NCI-H2227 treated with DMSO at 0.1 percent for 48 hours (cell line): Measurements from ENCODE around the gene CCDC152.
"Not testable (repeated sequence)": the region's sequence is repeated elsewhere in the genome, so short reads cannot be mapped to it uniquely, and the experiment has no call there.

Experiments
- DNase-seq: peaks from one replicate; lab custom pipeline; 2025; lab: John Stamatoyannopoulos, UW

The CCDC152 gene

DNA sequence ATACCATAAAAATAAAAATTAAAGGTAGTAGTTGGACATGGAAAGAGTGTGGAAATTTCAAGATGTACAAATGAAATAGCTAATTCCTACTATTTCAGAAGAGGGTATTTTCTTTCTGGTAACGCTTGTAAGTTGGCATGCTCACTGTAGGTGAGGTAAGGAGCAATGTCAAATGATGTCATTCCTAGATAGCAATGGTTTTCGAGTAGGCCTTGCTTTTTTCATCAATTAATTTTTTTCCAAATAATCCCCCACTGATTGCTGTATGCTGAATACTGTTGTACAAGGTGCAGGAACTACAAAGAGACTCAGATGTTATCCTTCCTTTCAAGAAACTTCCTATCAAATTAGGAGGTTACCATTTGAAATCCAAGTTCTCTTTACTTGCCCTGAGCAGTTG lies 56.0 kb downstream of the CCDC152 start:
- DNase-seq: no peak

DNA sequence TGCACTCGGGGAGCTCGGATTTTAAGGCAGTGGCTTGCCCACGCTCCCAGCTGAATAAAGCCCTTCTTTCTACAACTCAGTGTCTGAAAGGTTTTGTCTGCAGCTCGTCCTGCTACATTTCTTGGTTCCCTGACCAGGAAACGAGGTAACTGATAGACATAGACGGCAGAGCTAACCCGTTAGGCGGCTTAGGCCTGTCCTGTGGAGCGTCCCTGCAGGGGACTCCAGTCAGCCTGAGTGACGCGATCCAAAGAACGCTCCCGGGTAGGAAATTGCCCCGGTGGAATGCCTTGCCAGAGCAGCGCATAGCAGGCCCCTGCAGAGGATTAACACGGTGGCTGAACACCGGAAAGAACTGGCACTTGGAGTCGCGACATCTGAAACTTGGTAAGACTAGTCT lies 56.9 kb downstream of the CCDC152 start:
- DNase-seq: no peak

DNA sequence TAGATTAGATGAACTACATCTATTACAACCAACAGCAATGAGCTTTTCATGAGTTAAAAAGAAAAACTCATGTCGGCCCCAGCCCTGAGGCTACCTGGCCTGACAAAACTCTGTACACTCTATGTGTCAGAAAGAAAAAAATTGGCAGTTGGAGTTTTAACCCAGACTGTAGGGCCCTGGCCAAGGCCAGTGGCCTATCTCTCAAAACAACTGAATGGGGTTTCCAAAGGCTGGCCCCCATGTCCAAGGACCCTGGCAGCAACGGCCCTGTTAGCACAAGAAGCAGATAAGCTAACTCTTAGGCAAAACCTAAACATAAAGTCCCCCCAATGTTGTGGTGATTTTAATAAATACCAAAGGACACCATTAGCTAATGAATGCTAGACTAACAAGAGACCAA lies 59.9 kb downstream of the CCDC152 start:
- not testable (repeated sequence) for DNase-seq

DNA sequence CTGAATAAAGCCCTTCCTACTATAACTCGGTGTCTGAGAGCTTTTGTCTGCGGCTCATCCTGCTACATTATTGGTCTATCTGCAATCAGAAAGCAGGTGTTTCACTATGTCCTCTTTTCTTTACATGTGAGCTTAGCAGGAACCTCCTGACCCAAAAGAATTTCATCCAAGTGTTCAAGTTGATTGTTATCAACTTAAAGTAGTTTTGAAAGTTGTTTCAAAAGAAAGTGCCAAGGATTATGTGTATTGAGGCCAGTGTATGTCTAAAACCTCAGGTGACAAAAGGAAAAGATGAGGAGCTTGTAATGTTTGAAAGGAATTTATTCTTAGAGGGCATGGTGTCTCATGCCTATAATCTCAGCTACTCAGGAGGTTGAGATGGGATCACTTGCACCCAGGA lies 63.1 kb downstream of the CCDC152 start:
- DNase-seq: no peak

DNA sequence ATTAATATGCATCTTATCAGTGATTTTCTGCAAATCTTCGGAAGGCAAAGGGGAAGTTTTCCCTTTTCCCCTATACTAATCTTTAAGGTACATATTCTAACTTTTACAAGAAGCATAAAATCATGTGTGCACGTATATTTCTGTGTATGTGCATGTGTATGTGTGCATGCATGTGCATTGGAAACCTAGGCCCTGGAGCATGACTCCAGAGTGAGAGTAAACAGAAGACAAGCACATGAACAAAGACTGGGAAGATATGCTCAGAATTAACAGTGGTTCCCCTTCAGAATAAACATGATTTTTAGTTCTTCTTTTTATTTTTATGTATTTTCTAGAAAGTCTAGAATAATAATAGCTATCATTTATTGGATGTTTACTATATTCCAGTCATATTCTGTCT lies 65.9 kb downstream of the CCDC152 start:
- DNase-seq: no peak

DNA sequence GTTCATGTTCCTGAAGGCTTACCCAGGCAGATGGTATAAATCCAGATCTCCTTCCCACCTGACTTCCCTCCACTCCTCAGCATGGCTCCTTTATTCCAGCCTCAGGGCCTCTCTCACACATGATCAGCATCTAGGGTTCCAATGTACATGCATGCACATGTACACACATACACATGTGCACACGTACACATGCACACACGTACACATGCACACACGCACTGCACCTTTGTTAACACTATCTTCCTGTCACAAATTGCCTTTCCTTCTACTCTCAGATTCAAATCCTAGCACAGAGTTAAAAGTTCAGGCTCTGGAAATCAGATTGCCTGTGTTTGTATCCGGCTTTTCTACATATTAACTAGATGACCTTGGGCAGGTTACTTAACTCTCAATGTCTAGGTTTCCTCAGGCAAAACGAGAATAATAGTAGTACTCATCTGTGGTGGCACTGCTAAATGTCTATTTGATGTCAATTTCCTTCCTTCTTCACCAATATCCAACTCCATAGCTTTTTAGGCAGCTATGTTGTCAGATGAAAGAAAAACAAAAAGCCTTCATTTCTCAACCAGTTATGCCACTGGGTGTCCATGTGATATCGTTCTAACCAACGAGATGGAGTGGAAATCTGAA lies 67.8 kb downstream of the CCDC152 start:
- DNase-seq: no peak

DNA sequence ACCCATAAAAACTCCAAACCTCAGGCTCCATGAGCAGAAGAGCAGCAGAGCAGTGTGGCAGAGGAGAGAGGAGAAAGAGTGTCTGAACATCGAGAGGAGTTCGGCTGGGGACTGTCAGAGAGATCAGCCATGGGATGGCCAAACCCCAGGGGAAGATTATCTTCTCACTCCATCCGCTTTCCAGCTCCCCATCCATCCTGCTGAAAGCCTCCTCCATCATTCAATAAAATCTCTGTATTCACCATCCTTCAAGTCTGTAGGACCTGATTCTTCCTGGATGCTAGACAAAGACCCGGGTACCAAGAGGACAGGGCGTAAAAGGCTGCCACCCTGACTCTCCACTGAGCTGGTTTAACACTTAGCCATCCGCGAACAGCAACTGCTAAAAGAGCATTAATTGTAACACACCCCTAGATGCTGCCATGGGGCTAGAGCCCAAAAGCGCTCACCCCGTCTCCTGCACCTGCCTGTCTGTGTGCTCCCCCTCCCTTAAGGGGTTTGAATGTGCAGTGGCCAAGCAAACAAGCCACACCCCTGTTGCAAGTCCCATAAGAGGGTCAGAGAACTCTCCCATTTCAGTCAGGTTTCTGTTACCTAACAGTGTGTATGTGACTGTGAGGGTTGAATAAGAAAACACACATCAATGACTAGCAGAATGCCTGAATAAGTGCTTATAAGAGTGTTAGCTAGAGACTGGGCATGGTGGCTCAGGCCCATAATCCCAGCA lies 69.0 kb downstream of the CCDC152 start:
- DNase-seq: no peak

DNA sequence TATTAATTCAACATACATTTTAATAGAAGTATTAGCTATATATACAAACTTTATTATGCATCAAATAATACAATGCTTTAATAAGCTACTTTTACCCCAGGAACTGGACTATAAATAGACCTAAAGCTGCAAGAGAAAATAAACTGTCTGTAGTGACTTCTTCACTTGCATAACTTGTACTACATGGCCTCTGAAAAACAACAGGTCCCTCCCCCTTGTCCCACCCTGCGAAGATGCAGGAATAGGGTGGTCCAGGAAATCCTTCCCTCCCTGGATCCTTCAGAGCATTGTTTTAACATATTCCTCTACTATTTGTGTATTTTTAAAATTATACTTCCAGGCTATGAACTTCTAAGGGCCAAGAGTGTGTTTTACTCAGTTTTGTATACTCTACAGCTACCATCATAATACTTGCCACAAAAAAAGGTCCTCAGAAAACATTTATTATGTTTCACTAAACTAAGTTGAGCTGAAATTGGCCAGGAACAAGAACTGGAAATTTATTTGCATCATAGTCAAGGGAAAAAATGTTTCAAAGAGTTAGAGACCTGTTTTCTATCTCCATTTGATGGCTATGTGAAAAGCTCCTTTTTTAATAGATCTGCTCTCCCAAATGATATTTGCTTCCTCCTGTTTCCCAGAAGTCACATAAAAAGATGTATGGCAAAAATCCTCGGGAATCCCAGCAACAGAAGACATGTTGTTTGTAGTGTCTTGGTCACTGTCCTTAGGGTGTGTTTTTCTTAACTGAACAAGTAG lies 70.3 kb downstream of the CCDC152 start:
- no peak for DNase-seq

DNA sequence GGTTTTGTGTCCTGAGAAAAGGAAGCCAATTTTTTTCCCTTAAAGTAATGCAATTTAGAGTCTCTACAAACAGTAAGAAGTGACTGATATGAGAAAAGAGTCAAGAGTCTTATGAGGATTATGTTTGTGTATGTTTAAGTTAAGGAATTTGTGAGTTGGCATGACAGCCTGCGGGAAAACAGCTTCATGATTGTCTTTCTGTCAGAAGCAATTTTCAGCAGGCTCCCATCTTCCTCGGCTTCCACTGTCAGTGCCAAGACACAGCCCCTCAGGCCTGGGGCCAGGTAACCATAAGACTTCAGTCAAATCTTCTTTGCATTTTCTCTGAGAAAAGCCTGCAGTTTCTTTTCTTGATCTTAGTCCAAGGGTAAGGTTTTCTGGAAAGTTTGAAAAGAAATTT lies 72.1 kb downstream of the CCDC152 start:
- no peak for DNase-seq

DNA sequence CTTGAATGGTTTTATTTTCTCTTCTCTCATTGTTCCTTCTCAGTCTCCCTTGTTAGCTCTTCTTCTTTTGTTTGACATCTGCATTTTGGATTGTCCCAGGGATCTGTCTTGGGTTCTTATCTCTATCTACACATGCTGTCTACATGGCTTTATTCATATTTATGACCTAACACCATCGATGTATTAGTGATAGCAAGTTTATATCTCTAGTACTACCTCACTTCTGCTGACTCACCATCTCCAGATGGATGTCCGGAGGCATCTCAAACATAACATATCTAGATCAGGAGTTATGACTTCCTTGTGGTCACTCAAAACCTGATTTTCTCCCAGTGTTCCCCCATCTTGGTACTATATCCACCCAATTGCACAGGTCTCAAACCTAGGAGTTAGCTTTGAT lies 74.3 kb downstream of the CCDC152 start:
- no peak for DNase-seq

DNA sequence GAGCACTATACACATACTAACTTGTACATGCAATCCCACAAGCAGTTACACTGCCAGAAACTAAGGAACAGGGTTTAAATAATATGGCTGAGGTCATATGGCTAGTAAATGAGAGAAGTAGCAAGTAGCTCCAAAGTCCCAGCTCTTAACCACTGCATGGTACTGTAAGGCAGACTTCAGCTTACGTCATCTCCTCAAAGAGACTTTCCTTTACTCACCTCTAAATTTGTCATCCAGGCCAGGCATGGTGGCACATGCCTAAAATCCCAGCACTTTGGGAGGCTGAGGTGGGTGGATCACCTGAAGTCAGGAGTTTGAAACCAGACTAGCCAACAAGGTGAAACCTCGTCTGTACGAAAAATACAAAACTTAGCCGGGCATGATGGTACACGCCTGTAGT lies 75.4 kb downstream of the CCDC152 start:
- no peak for DNase-seq

DNA sequence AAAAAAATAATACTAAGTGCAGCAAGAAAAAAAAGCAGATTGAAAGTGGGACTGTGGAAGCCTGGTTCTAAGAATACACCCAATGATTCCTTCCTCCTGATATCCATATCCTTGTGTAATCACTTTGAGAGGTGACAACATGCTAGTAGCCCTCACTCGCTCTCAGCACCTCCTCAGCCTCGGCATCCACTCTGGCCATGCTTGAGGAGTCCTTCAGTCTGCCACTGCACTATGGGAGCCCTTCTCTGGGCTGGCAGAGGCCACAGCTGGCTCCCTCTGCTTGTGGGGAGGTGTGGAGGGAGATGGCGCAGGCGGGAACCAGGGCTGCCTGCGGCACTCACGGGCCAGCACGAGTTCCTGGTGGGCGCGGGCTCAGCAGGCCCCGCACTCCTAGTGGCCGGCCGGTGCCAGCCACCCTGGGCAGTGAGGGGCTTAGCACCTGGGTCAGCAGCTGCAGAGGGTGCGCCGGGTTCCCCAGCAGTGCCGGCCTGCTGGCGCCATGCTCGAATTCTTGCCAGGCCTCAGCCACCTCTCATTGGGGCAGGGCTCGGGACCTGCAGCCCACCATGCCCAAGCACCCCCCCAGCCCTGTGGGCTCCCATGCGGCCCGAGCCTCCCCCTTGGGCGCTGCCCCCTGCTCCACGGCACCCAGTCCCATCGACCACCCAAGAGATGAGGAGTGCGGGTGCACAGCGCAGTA lies 79.6 kb downstream of the CCDC152 start:
- DNase-seq: no peak

DNA sequence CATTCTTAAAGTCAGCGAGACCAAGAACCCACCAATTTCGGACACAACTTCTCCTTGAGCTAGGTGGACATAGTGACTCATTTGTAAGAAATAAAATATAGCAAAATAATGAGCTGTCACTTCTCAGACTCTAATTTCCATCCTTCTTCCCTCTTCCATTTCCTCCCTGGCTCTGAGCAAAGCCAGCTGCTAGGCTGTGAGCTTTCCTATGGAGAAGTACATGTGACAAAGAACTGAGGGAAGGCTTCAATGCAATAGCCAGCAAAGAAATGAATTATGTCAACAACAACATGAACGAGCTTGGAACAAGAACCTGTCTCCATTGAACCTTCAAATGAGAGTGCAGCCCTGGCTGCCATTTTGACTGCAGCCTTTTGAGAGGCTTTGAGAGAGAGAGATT lies 81.0 kb downstream of the CCDC152 start:
- no peak for DNase-seq

DNA sequence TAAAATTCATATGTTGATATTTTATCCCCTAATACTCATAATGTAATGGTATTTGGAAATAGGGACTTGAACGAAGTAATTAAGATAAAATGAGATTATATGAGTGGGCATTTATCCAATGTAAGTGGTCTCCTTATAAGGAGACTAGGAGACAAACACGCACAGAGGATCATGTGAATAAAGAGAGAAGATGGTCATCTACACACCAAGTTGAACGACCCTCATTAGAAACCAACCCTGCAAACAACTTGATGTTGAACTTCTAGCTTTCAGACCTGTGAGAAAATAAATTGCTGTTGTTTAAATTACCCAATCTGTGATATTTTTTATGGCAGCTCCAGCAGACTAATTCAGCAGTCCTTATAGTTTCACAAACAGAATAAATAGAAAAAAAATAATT lies 82.6 kb downstream of the CCDC152 start:
- DNase-seq: no peak

DNA sequence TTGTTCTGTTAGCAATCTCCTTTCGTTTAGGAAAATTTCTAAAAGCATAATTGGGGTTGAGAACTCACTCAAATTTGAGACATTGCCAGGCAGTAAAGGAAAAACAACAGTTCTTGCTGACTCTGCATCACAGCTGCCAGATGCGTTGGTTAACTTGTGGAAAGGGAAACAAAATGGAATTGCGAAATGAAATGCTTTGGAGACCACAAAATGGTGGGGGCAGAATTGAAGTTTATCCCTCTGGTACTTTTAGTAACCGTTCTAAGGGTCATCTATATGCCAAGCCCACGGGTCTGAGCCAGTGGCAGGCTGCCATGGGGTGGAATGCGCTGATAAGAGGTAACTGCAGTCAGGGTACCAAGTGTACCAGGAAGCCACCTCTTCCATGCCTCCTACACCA lies 83.7 kb downstream of the CCDC152 start:
- DNase-seq: no peak

DNA sequence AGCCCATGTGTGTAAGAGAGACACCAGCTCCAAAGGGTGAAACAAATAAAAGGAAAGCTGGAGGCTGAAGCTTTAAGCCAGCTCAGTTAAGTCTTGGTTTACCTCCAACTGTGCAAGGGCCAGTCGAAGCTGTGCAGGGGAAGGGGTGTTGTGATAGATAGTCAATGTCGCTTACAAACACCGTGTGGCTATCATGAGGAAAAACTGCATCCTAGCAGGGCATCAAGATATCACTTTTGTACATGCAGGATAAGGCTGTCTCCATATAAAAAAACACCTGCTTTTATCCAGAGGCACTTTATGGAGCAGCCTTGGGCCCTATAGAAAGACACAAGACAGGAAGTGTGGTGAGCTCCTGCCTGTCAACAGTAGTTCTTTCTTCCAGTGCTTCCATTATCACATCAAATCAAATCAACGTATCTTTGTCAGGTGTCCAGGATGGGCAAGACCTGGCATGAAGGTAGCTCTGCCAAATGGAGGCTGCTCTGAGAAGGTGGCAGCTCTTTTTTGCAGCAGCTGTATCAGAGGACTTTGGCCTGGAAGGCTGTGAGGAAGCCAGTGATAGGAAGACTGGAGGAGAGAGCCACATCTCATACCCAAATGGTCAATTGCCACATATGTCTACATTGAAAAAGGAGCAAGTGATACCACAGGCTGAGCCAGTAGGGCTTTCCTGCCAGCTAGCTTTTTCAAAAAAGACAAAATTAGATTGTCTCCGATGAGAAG lies 84.4 kb downstream of the CCDC152 start:
- no peak for DNase-seq

DNA sequence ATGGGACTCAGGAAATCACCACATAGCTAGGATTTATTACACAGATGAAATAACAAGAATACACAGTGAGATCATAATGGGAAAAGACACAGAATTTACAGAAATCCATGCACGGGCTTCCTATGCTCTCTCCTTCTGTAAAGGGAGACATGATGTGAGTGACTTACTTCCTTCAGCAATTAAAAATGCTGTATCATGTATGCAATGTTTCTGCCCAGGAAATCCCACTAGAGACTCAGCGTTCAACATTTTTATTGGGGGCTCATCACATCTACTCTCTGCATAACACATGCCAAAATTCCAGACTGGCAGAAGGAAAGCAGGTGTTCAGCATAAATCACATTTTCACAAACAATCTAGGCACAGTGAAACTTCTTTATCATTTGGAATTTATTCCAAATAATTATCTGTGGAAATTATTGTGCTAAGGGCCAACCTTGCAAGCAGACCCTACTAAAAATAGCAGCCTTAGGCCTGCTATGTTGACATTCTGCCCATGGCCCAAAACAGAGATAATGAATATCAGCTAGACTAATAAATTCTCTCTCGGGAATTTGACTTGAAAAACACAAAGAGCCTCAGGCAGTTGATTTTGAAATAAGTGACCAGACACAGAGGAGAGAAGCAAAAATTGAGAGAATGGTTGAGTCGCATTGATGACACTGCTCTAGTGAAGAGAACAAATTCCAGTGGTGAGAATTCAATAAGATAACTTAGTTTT lies 86.5 kb downstream of the CCDC152 start:
- no peak for DNase-seq

DNA sequence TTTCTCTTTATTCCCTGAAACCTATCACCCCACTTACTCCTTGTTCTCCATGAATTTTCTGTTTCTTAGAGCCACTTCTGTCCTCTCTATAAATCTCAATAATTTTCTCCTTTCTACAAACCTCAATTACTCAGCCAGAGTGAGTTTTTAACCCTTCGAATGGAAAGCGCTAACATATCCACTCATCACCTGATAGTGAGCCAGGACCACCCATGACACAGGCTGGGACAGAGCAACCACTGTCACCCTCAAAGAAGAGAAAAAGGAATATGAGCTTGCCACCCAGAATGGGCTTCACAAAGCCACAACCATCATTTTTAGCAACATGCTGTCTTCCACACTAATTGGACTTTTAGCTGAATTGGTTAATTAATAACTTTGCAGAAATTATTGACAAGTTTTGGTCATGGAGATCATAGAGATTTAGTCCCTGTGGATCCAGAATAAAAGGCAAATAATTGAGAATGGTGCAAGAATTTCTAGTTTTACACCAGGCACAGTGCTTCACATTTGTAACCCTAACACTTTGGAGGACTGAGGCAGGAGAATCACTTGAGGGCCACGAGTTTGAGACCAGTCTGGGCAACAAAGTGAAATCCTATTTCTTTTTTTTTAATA lies 87.2 kb downstream of the CCDC152 start:
- no peak for DNase-seq

DNA sequence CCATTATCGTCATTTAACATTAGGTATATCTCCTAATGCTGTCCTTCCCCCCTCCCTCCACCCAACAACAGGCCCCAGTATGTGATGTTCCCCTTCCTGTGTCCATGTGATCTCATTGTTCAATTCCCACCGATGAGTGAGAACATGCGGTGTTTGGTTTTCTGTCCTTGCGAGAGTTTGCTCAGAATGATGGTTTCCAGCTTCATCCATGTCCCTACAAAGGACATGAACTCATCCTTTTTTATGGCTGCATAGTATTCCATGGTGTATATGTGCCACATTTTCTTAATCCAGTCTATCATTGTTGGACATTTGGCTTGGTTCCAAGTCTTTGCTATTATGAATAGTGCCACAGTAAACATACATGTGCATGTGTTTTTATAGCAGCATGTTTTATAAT lies 87.8 kb downstream of the CCDC152 start:
- DNase-seq: not testable (repeated sequence)

DNA sequence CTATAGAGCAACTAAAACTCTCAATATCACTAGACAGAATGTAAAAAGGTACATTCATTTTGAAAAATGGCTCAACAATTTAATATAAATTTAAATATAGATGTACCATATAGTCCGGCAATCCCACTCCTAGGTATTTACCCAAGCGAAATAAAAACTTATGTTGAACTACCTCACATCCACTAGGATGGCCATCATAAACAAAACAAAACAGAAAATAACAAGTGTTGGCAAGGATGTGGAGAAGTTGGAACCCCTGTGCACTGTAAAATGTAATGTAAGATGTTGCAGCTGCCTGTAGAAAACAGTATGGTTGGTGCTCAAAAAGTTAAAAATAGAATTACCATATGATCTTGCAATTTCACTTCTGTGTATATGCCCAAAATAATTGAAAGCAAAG lies 91.9 kb downstream of the CCDC152 start:
- DNase-seq: no peak

DNA sequence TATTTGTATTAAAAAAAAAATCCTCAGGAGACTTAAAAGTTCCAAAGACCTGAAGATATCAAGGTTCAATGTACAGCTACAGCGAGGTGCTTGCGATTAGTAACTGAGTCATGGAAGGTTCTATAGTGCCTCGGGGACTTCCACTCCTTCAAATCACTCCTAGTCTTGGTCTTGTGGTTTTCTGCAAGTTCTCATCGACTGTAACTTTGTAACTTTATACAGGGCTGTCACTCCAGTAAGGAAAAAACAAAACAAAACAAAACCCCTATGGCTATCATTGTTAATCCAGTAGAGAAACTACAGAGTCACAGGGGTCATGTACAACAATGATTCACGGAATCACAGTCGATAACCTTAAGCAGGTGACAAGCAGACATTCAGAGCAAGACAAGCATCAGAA lies 94.9 kb downstream of the CCDC152 start:
- DNase-seq: no peak
